ENCODE measurements around the gene MED25.

GRCh38 chr19:49875857-49876421 lies 57.9 kb downstream of the MED25 start:
- TF ChIP-seq POLR2AphosphoS5 (IDR thresholded peaks at IDR 0.05; ENCODE audit: low read depth, low read length) (peak; percentile 72), TAF1 (IDR thresholded peaks at IDR 0.05; ENCODE audit: borderline replicate concordance, insufficient read depth, low read length) (no peak), SIN3A (IDR thresholded peaks at IDR 0.05; ENCODE audit: borderline replicate concordance, insufficient read depth, low read length) (no peak), REST (IDR thresholded peaks at IDR 0.05; ENCODE audit: insufficient read depth in 1 of 2, low read depth in 2 of 2, low read length in 2 of 2) (no peak), FOXP2 (optimal IDR thresholded peaks at IDR 0.05; ENCODE audit: borderline replicate concordance, extremely low read depth, extremely low read length, insufficient read depth) (peak; percentile 24)

Measured in PFSK-1 (cell line).